WTC11 (cell line): ENCODE results near the gene ACOT6. TPM values are rescaled to one million over a fixed set of nuclear protein-coding genes. Genes with fewer than 3 reads are reported as not detected.
A peak's percentile ranks its signal among the peaks of the same experiment; 100 is the strongest.

ENCODE experiments used
- ATAC-seq: fragments of 200-7000 bp; cut with Tn5 transposase; 2 replicates; pipeline ENCODE4 v1.10.0; 2021; ENCODE audit warnings: mild to moderate bottlenecking, moderate library complexity
- CTCF ChIA-PET: fragments of 300-600 bp; sonication (Branson Sonifier 250); formaldehyde crosslinking; loops from one replicate; lab custom pipeline; 2021; ENCODE audit warnings: antibody characterized with exemption; lab: Charles Lee
- POLR2A ChIA-PET: fragments of 350-600 bp; sonication (Branson Sonifier 250); formaldehyde crosslinking; loops from one replicate; lab custom pipeline; 2021; ENCODE audit warnings: antibody characterized with exemption; lab: Charles Lee
- DNase-seq: peaks from one replicate; pipeline ENCODE4 v3.0.0; 2021; ENCODE audit warnings: low spot score
- H3K27ac Mint-ChIP-seq: 2 replicates; pipeline ENCODE4 v1.8.0; 2021; ENCODE audit warnings: mixed read lengths
- H3K27me3 Mint-ChIP-seq: 2 replicates; pipeline ENCODE4 v1.8.0; 2021; ENCODE audit warnings: low read depth, mild to moderate bottlenecking, moderate library complexity, mixed read lengths
- H3K36me3 Mint-ChIP-seq: 2 replicates; pipeline ENCODE4 v1.8.0; 2021; ENCODE audit warnings: mixed read lengths
- H3K4me1 Mint-ChIP-seq: 2 replicates; pipeline ENCODE4 v1.8.0; 2022; ENCODE audit warnings: mixed read lengths
- H3K4me3 Mint-ChIP-seq: 2 replicates; pipeline ENCODE4 v1.8.0; 2021; ENCODE audit warnings: mild to moderate bottlenecking, moderate library complexity, mixed read lengths
- H3K9me3 Mint-ChIP-seq: 2 replicates; pipeline ENCODE4 v1.8.0; 2021; ENCODE audit warnings: mixed read lengths
- ATF1 ChIP-seq: sonication (generic); formaldehyde crosslinking; IDR thresholded peaks from 2 replicates; pipeline ENCODE4 v1.8.1; 2023; ENCODE audit warnings: mild to moderate bottlenecking, moderate library complexity, missing genetic modification reagents
- CBFB ChIP-seq: sonication (generic); formaldehyde crosslinking; IDR thresholded peaks from 2 replicates; pipeline ENCODE4 v1.8.1; 2022; ENCODE audit warnings: mild to moderate bottlenecking, low read depth, missing genetic modification reagents
- FOXJ3 ChIP-seq: sonication (generic); formaldehyde crosslinking; IDR thresholded peaks from 2 replicates; pipeline ENCODE4 v1.9.0; 2021; ENCODE audit warnings: missing genetic modification reagents, mild to moderate bottlenecking, borderline replicate concordance
- FOXP1 ChIP-seq: sonication (generic); formaldehyde crosslinking; IDR thresholded peaks from 2 replicates; pipeline ENCODE4 v1.8.0; 2022; ENCODE audit warnings: missing genetic modification reagents, mild to moderate bottlenecking, moderate library complexity, borderline replicate concordance
- JUN ChIP-seq: sonication (generic); formaldehyde crosslinking; IDR thresholded peaks from 2 replicates; pipeline ENCODE4 v1.8.0; 2023; ENCODE audit warnings: mild to moderate bottlenecking, missing genetic modification reagents
- NR3C1 ChIP-seq: sonication (generic); formaldehyde crosslinking; conservative IDR thresholded peaks from 2 replicates; pipeline ENCODE4 v1.8.1; 2023; ENCODE audit warnings: low read depth, mild to moderate bottlenecking, missing genetic modification reagents
- SMAD3 ChIP-seq: sonication (generic); formaldehyde crosslinking; IDR thresholded peaks from 2 replicates; pipeline ENCODE4 v1.8.0; 2022; ENCODE audit warnings: missing genetic modification reagents, mild to moderate bottlenecking, borderline replicate concordance
- SOX15 ChIP-seq: fragments of 250-450 bp; sonication (Bioruptor Pico); IDR thresholded peaks from 2 replicates; pipeline ENCODE4 v1.9.0; 2021; ENCODE audit warnings: mild to moderate bottlenecking
- TP53 ChIP-seq: sonication (generic); formaldehyde crosslinking; IDR thresholded peaks from 2 replicates; pipeline ENCODE4 v1.8.1; 2023; ENCODE audit warnings: mild to moderate bottlenecking, missing genetic modification reagents
- ZNF219 ChIP-seq: sonication (generic); formaldehyde crosslinking; IDR thresholded peaks from 2 replicates; pipeline ENCODE4 v1.8.0; 2023; ENCODE audit warnings: missing genetic modification reagents, mild to moderate bottlenecking, borderline replicate concordance
- ZNF232 ChIP-seq: sonication (generic); formaldehyde crosslinking; IDR thresholded peaks from 2 replicates; pipeline ENCODE4 v1.8.0; 2022; ENCODE audit warnings: mild to moderate bottlenecking, missing genetic modification reagents
- ZNF396 ChIP-seq: fragments of 250-450 bp; sonication (Bioruptor Pico); IDR thresholded peaks from 2 replicates; pipeline ENCODE4 v1.8.0; 2021; ENCODE audit warnings: mild to moderate bottlenecking, moderate library complexity, borderline replicate concordance
- total RNA-seq: library from RNA; stranded (reverse); gene quantifications from 3 replicates; pipeline ENCODE4 v1.2.3, GENCODE V29; 2021
- TF ChIP-seq, protein P1 (sequence below): sonication (generic); formaldehyde crosslinking; IDR thresholded peaks from 2 replicates; pipeline ENCODE4 v1.8.0; 2023; ENCODE audit warnings: missing genetic modification reagents, mild to moderate bottlenecking, borderline replicate concordance
- TF ChIP-seq, protein P2 (sequence below): sonication (generic); formaldehyde crosslinking; IDR thresholded peaks from 2 replicates; pipeline ENCODE4 v1.8.0; 2022; ENCODE audit warnings: mild to moderate bottlenecking, missing genetic modification reagents
- TF ChIP-seq, protein P3 (sequence below): sonication (generic); formaldehyde crosslinking; IDR thresholded peaks from 2 replicates; pipeline ENCODE4 v1.8.1; 2023; ENCODE audit warnings: mild to moderate bottlenecking, missing genetic modification reagents, moderate library complexity
- TF ChIP-seq, protein P4 (sequence below): sonication (generic); formaldehyde crosslinking; IDR thresholded peaks from 2 replicates; pipeline ENCODE4 v1.8.0; 2022; ENCODE audit warnings: mild to moderate bottlenecking, missing genetic modification reagents
- TF ChIP-seq, protein P5 (sequence below): sonication (generic); formaldehyde crosslinking; IDR thresholded peaks from 2 replicates; pipeline ENCODE4 v1.8.0; 2022; ENCODE audit warnings: mild to moderate bottlenecking, missing genetic modification reagents
- TF ChIP-seq, protein P6 (sequence below): fragments of 250-450 bp; sonication (Bioruptor Pico); IDR thresholded peaks from 2 replicates; pipeline ENCODE4 v1.9.0; 2021; ENCODE audit warnings: mild to moderate bottlenecking
- TF ChIP-seq, protein P7 (sequence below): sonication (generic); formaldehyde crosslinking; IDR thresholded peaks from 2 replicates; pipeline ENCODE4 v1.8.1; 2022; ENCODE audit warnings: mild to moderate bottlenecking, moderate library complexity, missing genetic modification reagents

Gene ACOT6
- total RNA-seq, 1 experiment from 2014 or later, result 0.13 TPM

DNA sequence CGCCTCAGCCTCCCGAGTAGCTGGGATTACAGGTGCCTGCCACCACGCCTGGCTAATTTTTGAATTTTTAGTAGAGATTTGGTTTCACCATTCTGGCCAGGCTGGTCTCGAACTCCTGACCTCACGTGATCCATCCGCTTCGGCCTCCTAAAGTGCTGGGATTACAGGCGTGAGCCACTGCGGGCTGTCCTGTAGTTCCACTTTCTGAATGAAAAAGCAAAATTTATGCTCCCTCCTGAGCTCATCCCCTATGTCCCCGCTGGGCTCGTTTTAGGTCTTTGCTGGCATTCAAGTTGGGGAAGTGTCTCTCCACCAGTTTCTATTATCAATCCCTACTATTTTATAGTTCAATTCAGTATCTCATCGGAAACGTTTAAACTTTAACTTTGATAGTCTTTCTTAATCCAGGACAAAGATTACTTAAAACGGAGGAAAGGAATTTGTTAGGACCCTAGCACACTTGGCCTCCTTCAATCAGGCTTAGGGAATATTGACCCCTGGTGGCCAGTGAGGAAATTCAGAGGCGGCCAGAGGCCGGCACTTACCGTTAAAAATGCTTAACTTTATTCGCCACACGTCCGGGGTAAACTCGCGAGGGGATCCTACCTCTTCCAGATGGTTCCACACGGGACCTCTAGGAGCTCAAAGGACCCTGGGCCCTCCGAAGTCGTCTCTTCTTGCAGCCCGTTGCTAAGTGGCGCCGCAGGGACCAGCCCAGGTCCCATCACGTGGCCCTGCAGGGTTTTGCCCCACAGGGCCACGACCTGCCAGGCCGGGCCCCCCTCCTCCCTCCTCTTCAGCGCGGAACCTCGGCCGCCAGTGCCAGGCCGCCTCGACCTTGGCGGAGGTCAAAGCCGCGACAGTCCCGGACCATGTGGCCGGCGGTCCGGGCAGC lies 21.0 kb downstream of the ACOT6 start (continued):
- TF ChIP-seq, protein P1, sequence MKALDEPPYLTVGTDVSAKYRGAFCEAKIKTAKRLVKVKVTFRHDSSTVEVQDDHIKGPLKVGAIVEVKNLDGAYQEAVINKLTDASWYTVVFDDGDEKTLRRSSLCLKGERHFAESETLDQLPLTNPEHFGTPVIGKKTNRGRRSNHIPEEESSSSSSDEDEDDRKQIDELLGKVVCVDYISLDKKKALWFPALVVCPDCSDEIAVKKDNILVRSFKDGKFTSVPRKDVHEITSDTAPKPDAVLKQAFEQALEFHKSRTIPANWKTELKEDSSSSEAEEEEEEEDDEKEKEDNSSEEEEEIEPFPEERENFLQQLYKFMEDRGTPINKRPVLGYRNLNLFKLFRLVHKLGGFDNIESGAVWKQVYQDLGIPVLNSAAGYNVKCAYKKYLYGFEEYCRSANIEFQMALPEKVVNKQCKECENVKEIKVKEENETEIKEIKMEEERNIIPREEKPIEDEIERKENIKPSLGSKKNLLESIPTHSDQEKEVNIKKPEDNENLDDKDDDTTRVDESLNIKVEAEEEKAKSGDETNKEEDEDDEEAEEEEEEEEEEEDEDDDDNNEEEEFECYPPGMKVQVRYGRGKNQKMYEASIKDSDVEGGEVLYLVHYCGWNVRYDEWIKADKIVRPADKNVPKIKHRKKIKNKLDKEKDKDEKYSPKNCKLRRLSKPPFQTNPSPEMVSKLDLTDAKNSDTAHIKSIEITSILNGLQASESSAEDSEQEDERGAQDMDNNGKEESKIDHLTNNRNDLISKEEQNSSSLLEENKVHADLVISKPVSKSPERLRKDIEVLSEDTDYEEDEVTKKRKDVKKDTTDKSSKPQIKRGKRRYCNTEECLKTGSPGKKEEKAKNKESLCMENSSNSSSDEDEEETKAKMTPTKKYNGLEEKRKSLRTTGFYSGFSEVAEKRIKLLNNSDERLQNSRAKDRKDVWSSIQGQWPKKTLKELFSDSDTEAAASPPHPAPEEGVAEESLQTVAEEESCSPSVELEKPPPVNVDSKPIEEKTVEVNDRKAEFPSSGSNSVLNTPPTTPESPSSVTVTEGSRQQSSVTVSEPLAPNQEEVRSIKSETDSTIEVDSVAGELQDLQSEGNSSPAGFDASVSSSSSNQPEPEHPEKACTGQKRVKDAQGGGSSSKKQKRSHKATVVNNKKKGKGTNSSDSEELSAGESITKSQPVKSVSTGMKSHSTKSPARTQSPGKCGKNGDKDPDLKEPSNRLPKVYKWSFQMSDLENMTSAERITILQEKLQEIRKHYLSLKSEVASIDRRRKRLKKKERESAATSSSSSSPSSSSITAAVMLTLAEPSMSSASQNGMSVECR (CRISPR knock-in tag), result 0 out of 2 replicates have a peak, but pooled peaks have one; percentile 84
- TF ChIP-seq, protein P2, sequence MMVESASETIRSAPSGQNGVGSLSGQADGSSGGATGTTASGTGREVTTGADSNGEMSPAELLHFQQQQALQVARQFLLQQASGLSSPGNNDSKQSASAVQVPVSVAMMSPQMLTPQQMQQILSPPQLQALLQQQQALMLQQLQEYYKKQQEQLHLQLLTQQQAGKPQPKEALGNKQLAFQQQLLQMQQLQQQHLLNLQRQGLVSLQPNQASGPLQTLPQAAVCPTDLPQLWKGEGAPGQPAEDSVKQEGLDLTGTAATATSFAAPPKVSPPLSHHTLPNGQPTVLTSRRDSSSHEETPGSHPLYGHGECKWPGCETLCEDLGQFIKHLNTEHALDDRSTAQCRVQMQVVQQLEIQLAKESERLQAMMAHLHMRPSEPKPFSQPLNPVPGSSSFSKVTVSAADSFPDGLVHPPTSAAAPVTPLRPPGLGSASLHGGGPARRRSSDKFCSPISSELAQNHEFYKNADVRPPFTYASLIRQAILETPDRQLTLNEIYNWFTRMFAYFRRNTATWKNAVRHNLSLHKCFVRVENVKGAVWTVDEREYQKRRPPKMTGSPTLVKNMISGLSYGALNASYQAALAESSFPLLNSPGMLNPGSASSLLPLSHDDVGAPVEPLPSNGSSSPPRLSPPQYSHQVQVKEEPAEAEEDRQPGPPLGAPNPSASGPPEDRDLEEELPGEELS (CRISPR knock-in tag), result 0 out of 2 replicates have a peak, but pooled peaks have one; percentile 34
- TF ChIP-seq, protein P3, sequence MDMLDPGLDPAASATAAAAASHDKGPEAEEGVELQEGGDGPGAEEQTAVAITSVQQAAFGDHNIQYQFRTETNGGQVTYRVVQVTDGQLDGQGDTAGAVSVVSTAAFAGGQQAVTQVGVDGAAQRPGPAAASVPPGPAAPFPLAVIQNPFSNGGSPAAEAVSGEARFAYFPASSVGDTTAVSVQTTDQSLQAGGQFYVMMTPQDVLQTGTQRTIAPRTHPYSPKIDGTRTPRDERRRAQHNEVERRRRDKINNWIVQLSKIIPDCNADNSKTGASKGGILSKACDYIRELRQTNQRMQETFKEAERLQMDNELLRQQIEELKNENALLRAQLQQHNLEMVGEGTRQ (CRISPR knock-in tag), result peak; percentile 91
- TF ChIP-seq SMAD3 (CRISPR knock-in tag) (peak; percentile 62; the same call in 1 of the 2 replicates), JUN (CRISPR knock-in tag) (0 out of 2 replicates have a peak, but pooled peaks have one; percentile 16), FOXP1 (CRISPR knock-in tag) (peak; percentile 59; the same call in 1 of the 2 replicates)
- TF ChIP-seq, protein P4, sequence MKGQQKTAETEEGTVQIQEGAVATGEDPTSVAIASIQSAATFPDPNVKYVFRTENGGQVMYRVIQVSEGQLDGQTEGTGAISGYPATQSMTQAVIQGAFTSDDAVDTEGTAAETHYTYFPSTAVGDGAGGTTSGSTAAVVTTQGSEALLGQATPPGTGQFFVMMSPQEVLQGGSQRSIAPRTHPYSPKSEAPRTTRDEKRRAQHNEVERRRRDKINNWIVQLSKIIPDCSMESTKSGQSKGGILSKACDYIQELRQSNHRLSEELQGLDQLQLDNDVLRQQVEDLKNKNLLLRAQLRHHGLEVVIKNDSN (CRISPR knock-in tag), result peak; percentile 93
- TF ChIP-seq, protein P5, sequence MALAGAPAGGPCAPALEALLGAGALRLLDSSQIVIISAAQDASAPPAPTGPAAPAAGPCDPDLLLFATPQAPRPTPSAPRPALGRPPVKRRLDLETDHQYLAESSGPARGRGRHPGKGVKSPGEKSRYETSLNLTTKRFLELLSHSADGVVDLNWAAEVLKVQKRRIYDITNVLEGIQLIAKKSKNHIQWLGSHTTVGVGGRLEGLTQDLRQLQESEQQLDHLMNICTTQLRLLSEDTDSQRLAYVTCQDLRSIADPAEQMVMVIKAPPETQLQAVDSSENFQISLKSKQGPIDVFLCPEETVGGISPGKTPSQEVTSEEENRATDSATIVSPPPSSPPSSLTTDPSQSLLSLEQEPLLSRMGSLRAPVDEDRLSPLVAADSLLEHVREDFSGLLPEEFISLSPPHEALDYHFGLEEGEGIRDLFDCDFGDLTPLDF (CRISPR knock-in tag), result no peak

DNA sequence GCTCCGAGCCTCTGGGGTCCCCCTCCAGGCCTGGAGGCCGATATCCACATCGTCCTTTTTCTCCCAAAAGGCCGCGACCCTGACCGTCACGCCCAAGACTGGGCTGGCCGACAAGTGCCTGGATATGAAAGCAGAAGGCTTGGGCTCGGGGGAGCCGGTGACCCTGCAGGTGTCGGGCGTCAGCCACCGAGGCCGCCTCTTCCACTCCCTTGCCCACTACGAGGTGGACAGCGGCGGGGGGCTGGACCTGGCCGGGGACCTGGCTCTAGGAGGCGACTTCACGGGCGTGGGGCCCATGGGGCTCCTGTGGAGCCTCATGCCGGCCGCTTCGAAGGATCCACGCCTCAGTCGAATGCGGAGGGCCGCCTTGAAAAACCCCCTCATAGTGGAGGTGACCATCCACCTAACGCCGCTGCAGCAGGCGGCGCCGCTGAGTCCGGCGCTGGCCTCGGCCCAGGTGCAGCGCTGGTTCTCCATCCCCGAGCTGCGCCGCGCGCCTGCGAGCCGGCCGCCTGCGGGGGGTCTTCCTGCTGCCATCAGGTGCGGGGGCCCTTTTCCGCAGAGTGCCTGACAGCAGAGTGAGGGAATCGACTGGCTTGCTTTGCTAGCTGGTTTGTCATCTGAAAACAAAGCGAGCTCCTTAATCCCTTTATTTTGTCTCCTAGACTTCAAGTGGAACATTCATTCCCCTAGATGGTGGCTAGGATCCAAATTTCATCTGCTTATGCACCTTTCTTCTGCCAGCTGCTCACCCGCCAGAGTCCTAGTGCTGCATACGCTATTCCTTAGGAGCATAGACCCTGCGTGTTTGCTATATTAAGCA lies 21.9 kb downstream of the ACOT6 start:
- Mint-ChIP-seq H3K9me3 (no peaks in the 10 kb centered on the region), H3K27ac (peak overlapping the region; percentile 78), H3K36me3 (no peaks in the 10 kb centered on the region), H3K4me3 (peak overlapping the region; percentile 77), H3K27me3 (peaks cover 2% of the 10 kb centered on the region; the same call in 1 of the 2 replicates), H3K4me1 (peaks cover 12% of the 10 kb centered on the region)
- peak; percentile 84 for ATAC-seq
- CTCF ChIA-PET, result interaction anchor here (0.6 to 3.6 kb wide), 15 partner anchors 10 to 402 kb away, joined by 3 to 66 read pairs (median 4); partner anchors contain the start of genes ACOT2 and ACOT6
- DNase-seq, result peak; percentile 92
- POLR2A ChIA-PET, result interaction anchor here (0.6 to 1.1 kb wide), 7 partner anchors 11 to 1160 kb away, joined by 3 to 4 read pairs (median 3); partner anchors contain the start of genes ACOT6 and DNAL1
- TF ChIP-seq ZNF219 (no peak), SMAD3 (CRISPR knock-in tag) (no peak), ZNF232 (CRISPR knock-in tag) (no peak), NR3C1 (CRISPR knock-in tag) (no peak), SOX15 (CRISPR knock-in tag) (no peak), CBFB (0 out of 2 replicates have a peak, but pooled peaks have one; percentile 53), ATF1 (CRISPR knock-in tag) (no peak), TP53 (CRISPR knock-in tag) (peak; percentile 74; the same call in 1 of the 2 replicates), FOXJ3 (CRISPR knock-in tag) (no peak), ZNF396 (CRISPR knock-in tag) (no peak)
- TF ChIP-seq, protein P6, sequence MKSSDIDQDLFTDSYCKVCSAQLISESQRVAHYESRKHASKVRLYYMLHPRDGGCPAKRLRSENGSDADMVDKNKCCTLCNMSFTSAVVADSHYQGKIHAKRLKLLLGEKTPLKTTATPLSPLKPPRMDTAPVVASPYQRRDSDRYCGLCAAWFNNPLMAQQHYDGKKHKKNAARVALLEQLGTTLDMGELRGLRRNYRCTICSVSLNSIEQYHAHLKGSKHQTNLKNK (CRISPR knock-in tag), result no peak
- TF ChIP-seq, protein P7, sequence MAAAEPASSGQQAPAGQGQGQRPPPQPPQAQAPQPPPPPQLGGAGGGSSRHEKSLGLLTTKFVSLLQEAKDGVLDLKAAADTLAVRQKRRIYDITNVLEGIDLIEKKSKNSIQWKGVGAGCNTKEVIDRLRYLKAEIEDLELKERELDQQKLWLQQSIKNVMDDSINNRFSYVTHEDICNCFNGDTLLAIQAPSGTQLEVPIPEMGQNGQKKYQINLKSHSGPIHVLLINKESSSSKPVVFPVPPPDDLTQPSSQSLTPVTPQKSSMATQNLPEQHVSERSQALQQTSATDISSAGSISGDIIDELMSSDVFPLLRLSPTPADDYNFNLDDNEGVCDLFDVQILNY (CRISPR knock-in tag), result peak; percentile 92
- TF ChIP-seq, protein P5 (CRISPR knock-in tag), result no peak; the same call in 1 of the 2 replicates
